ENCODE data around the gene CBLB.

The CBLB gene

DNA sequence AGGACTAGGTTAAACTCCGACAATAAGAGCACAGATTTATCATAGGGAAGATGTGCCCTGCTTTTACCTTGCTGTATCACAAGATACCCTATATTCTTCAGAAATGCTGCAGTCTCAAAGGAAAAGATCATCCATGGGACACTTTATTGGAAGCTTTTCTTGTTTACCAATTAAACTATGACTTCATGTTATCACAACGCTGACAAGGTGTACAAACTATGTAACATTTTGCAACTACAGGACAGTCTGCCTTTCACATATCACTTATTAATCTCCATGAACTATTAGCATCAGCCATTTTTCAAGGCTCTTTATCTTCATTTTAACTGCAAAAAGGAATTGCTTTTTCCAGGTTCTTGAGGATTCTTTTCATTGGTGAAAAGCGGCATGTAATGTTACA lies 34.0 kb downstream of the CBLB start:
- H3K4me3 ChIP-seq (replicated peaks; ENCODE audit: low read depth, low read length), result no peak overlapping the region
- TF ChIP-seq, protein P1, sequence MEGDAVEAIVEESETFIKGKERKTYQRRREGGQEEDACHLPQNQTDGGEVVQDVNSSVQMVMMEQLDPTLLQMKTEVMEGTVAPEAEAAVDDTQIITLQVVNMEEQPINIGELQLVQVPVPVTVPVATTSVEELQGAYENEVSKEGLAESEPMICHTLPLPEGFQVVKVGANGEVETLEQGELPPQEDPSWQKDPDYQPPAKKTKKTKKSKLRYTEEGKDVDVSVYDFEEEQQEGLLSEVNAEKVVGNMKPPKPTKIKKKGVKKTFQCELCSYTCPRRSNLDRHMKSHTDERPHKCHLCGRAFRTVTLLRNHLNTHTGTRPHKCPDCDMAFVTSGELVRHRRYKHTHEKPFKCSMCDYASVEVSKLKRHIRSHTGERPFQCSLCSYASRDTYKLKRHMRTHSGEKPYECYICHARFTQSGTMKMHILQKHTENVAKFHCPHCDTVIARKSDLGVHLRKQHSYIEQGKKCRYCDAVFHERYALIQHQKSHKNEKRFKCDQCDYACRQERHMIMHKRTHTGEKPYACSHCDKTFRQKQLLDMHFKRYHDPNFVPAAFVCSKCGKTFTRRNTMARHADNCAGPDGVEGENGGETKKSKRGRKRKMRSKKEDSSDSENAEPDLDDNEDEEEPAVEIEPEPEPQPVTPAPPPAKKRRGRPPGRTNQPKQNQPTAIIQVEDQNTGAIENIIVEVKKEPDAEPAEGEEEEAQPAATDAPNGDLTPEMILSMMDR (IDR thresholded peaks at IDR 0.05; ENCODE audit: low read depth, low read length, missing control alignments), result no peak
- DNase-seq (ENCODE audit: extremely low read depth, low read depth), result no peak

DNA sequence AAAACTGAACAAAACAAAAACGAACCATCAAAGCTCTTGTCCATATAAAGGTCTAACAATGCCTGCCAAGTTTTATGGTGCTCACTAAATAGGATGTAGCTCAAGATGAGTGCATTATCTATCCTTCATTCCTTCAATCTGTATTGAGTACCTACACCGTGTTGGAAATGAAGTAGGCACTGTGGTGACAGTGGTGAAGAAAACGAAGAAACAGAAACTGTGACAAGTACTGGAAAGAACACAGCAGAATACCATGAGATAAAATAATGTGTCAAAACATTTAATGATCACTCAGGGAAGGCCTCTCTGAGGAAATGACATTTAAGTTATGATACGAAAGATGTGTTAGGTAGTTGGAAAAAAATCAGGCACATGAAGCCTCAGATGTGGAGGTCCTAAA lies 36.2 kb downstream of the CBLB start:
- DNase-seq (ENCODE audit: extremely low read depth, low read depth), result no peak
- TF ChIP-seq, protein P1 (IDR thresholded peaks at IDR 0.05; ENCODE audit: low read depth, low read length, missing control alignments), result no peak
- no peak overlapping the region for H3K4me3 ChIP-seq (replicated peaks; ENCODE audit: low read depth, low read length)

DNA sequence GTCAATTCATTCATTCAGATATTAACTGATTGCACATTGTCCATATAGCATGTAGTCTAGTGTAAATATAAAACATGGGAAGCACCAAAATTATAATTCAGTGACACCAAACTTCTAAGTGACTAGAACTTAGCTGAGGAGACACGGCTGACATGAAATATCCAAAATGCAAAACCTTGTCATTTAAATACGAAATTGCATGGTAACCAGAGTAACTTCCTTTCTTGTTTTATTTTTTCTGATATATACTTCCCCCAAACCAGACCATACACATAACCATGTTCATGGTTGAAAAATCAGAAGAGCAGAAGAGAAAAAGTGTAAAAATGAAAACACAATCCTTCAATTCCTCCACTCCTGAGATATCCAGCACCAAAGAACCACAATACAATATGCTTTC lies 38.0 kb downstream of the CBLB start:
- no peak overlapping the region for H3K4me3 ChIP-seq (replicated peaks; ENCODE audit: low read depth, low read length)
- TF ChIP-seq, protein P1 (IDR thresholded peaks at IDR 0.05; ENCODE audit: low read depth, low read length, missing control alignments), result no peak
- DNase-seq (ENCODE audit: extremely low read depth, low read depth), result no peak

DNA sequence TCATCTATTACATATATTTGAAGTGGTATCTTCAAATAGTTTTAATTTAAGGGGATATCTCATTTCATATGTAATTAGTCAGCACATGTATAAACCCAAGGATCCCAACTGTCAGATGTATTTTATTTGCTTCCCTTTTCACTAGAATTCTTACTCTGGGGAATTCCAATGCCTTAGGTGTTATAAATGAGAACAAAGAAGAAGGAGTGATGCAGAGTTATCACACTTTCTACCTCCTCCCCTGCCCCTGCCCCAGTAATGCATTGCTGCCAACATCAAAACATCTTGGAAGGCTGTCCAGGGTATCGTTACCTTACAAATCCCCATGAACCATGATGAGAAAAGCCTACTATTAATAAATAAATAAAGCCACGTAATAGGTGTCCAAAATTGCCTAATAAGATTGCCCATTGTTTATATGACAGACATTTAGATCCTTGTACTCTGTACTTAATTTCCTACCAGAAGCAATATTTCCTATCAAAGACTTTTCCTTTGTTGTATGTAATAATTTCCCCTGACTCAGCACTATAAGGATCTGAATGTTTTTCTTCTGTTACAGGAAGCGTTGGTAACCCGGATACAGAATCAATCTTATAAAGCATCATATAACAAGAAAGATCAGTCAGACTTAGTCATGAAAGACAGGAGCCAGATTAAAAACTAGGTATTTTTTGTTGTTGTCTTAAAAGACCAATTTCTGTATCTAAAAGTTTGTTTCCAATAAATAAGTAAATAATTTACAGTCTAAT lies 38.8 kb downstream of the CBLB start:
- no peak overlapping the region for H3K4me3 ChIP-seq (replicated peaks; ENCODE audit: low read depth, low read length)
- TF ChIP-seq, protein P1 (IDR thresholded peaks at IDR 0.05; ENCODE audit: low read depth, low read length, missing control alignments), result no peak
- no peak for DNase-seq (ENCODE audit: extremely low read depth, low read depth)

DNA sequence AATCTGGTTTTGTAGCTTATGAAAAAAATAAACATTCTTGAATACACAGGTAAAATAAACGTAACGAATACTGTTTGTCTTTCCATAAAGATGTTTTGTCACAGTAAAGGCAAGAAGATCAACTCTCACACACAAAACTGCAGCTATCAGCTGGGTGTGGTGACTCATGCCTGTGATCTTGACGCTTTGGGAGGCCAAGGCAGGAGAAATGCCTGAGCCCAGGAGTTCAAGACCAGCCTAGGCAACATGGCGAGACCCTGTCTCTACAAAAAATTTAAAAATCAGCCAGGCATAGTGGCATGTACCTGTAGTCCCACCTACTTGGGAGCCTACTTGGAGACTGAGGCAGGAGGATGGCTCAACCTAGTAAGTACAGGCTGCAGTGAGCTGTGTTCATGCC lies 39.6 kb downstream of the CBLB start:
- no peak for DNase-seq (ENCODE audit: extremely low read depth, low read depth)
- TF ChIP-seq, protein P1 (IDR thresholded peaks at IDR 0.05; ENCODE audit: low read depth, low read length, missing control alignments), result no peak
- H3K4me3 ChIP-seq (replicated peaks; ENCODE audit: low read depth, low read length), result no peak overlapping the region

DNA sequence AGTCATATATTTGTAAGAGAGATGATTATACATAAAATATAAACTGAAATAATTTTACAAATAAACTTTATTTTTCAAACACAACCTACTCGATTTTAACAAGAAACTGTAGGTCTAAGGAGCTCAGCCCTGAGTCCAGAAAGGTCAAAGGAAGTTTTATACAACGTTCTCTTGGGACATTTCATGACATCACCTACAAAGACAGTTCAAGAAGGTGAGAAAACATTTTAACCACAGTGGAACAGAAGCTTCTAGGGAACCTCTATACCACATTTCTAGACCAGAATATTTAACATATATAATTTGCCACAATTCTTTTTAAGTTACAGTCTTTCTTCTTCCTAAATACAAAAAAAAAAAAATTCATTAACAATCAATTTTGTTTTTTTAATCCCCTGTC lies 40.1 kb downstream of the CBLB start:
- no peak overlapping the region for H3K4me3 ChIP-seq (replicated peaks; ENCODE audit: low read depth, low read length)
- TF ChIP-seq, protein P1 (IDR thresholded peaks at IDR 0.05; ENCODE audit: low read depth, low read length, missing control alignments), result no peak
- DNase-seq (ENCODE audit: extremely low read depth, low read depth), result no peak

DNA sequence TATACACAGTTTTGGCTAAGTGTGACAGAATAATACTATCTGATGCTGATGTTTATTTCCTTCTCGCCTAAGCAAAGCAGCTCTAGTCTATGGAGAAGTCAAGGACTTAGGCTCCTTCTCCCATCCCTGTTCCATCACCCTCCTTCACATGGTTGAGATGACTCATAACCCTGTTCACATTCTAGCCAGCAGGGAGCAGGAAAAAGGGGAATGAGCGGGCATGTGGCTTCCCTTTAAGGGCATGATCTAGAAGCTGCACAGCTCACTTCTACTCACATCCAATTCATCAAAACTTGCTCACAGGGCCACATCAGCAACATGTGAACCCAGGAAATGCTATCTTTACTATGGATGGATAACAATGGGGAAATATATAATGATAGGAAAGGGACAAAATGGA lies 40.9 kb downstream of the CBLB start:
- DNase-seq (ENCODE audit: extremely low read depth, low read depth), result peak; percentile 74
- no peak overlapping the region for H3K4me3 ChIP-seq (replicated peaks; ENCODE audit: low read depth, low read length)
- TF ChIP-seq, protein P1 (IDR thresholded peaks at IDR 0.05; ENCODE audit: low read depth, low read length, missing control alignments), result peak; percentile 54
